PC-3 (cell line): ENCODE results near the gene ULBP3. TPM values are rescaled to one million over a fixed set of nuclear protein-coding genes. Genes with fewer than 3 reads are reported as not detected.
"Not testable (repeated sequence)": the region's sequence is repeated elsewhere in the genome, so short reads cannot be mapped to it uniquely, and the experiment has no call there.

Source experiments
- ATAC-seq: fragments of 200-7000 bp; cut with Tn5 transposase; 2 replicates; pipeline ENCODE4 v1.9.1; 2020; ENCODE audit warnings: mild to moderate bottlenecking, moderate library complexity
- BruUV-seq: library from RNA; stranded (reverse); fragments of 400-500 nt; replicated peaks from 2 replicates; lab custom pipeline; 2021; lab: Mats Ljungman, UMichigan
- CTCF ChIA-PET: fragments of 300-600 bp; sonication (Branson Sonifier 250); formaldehyde crosslinking; loops from one replicate; lab custom pipeline; 2022; ENCODE audit warnings: antibody characterized with exemption; lab: Charles Lee
- POLR2A ChIA-PET: fragments of 300-600 bp; sonication (Branson Sonifier 250); formaldehyde crosslinking; loops from one replicate; lab custom pipeline; 2022; ENCODE audit warnings: antibody characterized with exemption; ENCODE audit not compliant: unreplicated experiment; lab: Charles Lee
- DNase-seq: peaks from one replicate; pipeline ENCODE4 v3.0.0-alpha.2; 2015
- H2AFZ ChIP-seq: fragments of 300-600 bp; sonication (generic); 2 replicates; pipeline ENCODE4 v1.6.0; 2016; ENCODE audit warnings: antibody characterized with exemption, low read length
- H3F3A ChIP-seq: fragments of 300-600 bp; sonication (generic); one replicate; pipeline ENCODE4 v1.6.0; 2017; ENCODE audit warnings: antibody characterized with exemption, low read length, control low read depth, mild to moderate bottlenecking; ENCODE audit not compliant: unreplicated experiment
- H3K27ac ChIP-seq: fragments of 300-600 bp; sonication (generic); 2 replicates; pipeline ENCODE4 v1.5.1; 2016; ENCODE audit warnings: mild to moderate bottlenecking, low read length
- H3K27me3 ChIP-seq: fragments of 300-600 bp; sonication (generic); 2 replicates; pipeline ENCODE4 v1.6.1; 2016; ENCODE audit warnings: low read length, mixed read lengths
- H3K36me3 ChIP-seq: fragments of 300-600 bp; sonication (generic); 2 replicates; pipeline ENCODE4 v1.6.1; 2016; ENCODE audit warnings: low read depth, mixed run types, low read length, mixed read lengths
- H3K4me1 ChIP-seq: fragments of 300-600 bp; sonication (generic); 2 replicates; pipeline ENCODE4 v1.5.1; 2016; ENCODE audit warnings: low read length; ENCODE audit not compliant: insufficient read depth
- H3K4me2 ChIP-seq: fragments of 300-600 bp; sonication (generic); 2 replicates; pipeline ENCODE4 v1.6.0; 2016; ENCODE audit warnings: low read length
- H3K4me3 ChIP-seq: fragments of 300-600 bp; sonication (generic); 2 replicates; pipeline ENCODE4 v1.5.1; 2016; ENCODE audit warnings: mild to moderate bottlenecking, low read length, mixed read lengths
- H3K79me2 ChIP-seq: fragments of 300-600 bp; sonication (generic); 2 replicates; pipeline ENCODE4 v1.6.1; 2017; ENCODE audit warnings: low read length, mixed read lengths
- H3K9ac ChIP-seq: fragments of 300-600 bp; sonication (generic); 2 replicates; pipeline ENCODE4 v1.6.0; 2016; ENCODE audit warnings: mild to moderate bottlenecking, low read length
- H3K9me2 ChIP-seq: fragments of 300-600 bp; sonication (generic); replicated peaks from 2 replicates; pipeline ENCODE4 v1.6.1; 2016; ENCODE audit warnings: mixed run types, low read length, mixed read lengths
- H3K9me3 ChIP-seq: fragments of 300-600 bp; sonication (generic); 2 replicates; pipeline ENCODE4 v1.6.1; 2016; ENCODE audit warnings: low read length, mixed read lengths
- H4K20me1 ChIP-seq: fragments of 300-600 bp; sonication (generic); 2 replicates; pipeline ENCODE4 v1.6.1; 2016; ENCODE audit warnings: low read length, mixed read lengths
- CTCF ChIP-seq: fragments of 300-600 bp; sonication (generic); conservative IDR thresholded peaks from 2 replicates; pipeline ENCODE4 v1.5.1; 2017; ENCODE audit warnings: antibody characterized with exemption, low read depth, mild to moderate bottlenecking, low read length
- EZH2 ChIP-seq: fragments of 300-600 bp; sonication (generic); IDR thresholded peaks from one replicate; pipeline ENCODE4 v1.6.1; 2017; ENCODE audit warnings: antibody characterized with exemption, mild to moderate bottlenecking, low read length; ENCODE audit not compliant: unreplicated experiment
- EZH2phosphoT487 ChIP-seq: fragments of 300-600 bp; sonication (generic); IDR thresholded peaks from 2 replicates; pipeline ENCODE4 v1.6.1; 2018; ENCODE audit warnings: mild to moderate bottlenecking, antibody characterized with exemption, low read length, borderline replicate concordance
- intact Hi-C: fragments of 100-400 bp; cut with micrococcal nuclease; formaldehyde crosslinking; loops from 2 replicates; pipeline ENCODE4 v1.9.0; 2023
- total RNA-seq: library from RNA; depleted of rRNA; stranded (reverse); fragments of >200 nt; gene quantifications from 2 replicates; pipeline ENCODE4 v1.2.3, GENCODE V29; 2014

ULBP3 gene
- total RNA-seq, 1 experiment from 2014 or later, result 20.5 TPM

GRCh38 chr6:150016324-150017185, 52.4 kb downstream of the ULBP3 start:
- no peak overlapping the region for H3K4me2 ChIP-seq
- intact Hi-C loops, result loop anchor here (1.0 to 10.0 kb wide), 4 partner anchors 82 to 801 kb away; partner anchors contain the start of gene GINM1
- peak; percentile 52; the same call in 1 of the 2 replicates for TF ChIP-seq CTCF
- no peak for TF ChIP-seq EZH2
- no peak for TF ChIP-seq EZH2phosphoT487

GRCh38 chr6:150015281-150016001, 53.5 kb downstream of the ULBP3 start:
- H3K9ac ChIP-seq, POLR2A ChIA-PET, H4K20me1 ChIP-seq, H3K27me3 ChIP-seq, H3K4me1 ChIP-seq, H3K27ac ChIP-seq, BruUV-seq, CTCF ChIA-PET, H3F3A ChIP-seq, H3K9me2 ChIP-seq, DNase-seq, H3K36me3 ChIP-seq, H3K9me3 ChIP-seq, H3K79me2 ChIP-seq: not testable (repeated sequence)
- Histone ChIP-seq H3K4me3 (peak overlapping the region; percentile 44), H3K4me2 (peak overlapping the region; percentile 62), H2AFZ (peak overlapping the region; percentile 57)
- ATAC-seq, result peak; percentile 58
- intact Hi-C loops, result loop anchor here (5.0 to 10.0 kb wide), 3 partner anchors 291 to 802 kb away; partner anchors contain the start of gene GINM1

More at GRCh38 chr6:150016324-150017185, 52.4 kb downstream of the ULBP3 start:
- BruUV-seq, result no TSS peak
- Histone ChIP-seq H3K4me1 (no peaks in the 10 kb centered on the region), H3K27me3 (no peaks in the 10 kb centered on the region), H3K9ac (no peak overlapping the region), H3K36me3 (no peaks in the 10 kb centered on the region), H3K9me3 (no peaks in the 10 kb centered on the region), H2AFZ (no peak overlapping the region), H3K9me2 (no peaks in the 10 kb centered on the region), H3K79me2 (no peaks in the 10 kb centered on the region), H3K27ac (no peak overlapping the region), H4K20me1 (no peaks in the 10 kb centered on the region), H3K4me3 (no peak overlapping the region), H3F3A (no peaks in the 10 kb centered on the region)
- DNase-seq (peak; percentile 84), ATAC-seq (peak; percentile 79)
- ChIA-PET POLR2A (no interaction called here), CTCF (interaction anchor here (0.5 to 0.6 kb wide), 2 partner anchors 66 to 822 kb away, joined by 3 to 4 read pairs; no protein-coding TSS in a partner anchor)

GRCh38 chr6:150014623-150015280, 54.2 kb downstream of the ULBP3 start:
- H3K9ac ChIP-seq, POLR2A ChIA-PET, ATAC-seq, H3K79me2 ChIP-seq, H4K20me1 ChIP-seq, BruUV-seq, H3F3A ChIP-seq, DNase-seq, H3K36me3 ChIP-seq, H3K9me2 ChIP-seq, H3K4me1 ChIP-seq, H3K9me3 ChIP-seq, H3K27me3 ChIP-seq, CTCF ChIA-PET, H3K27ac ChIP-seq: not testable (repeated sequence)
- Histone ChIP-seq H2AFZ (peak overlapping the region; percentile 57), H3K4me3 (peak overlapping the region; percentile 44), H3K4me2 (peak overlapping the region; percentile 62)
- intact Hi-C loops, result loop anchor here (5.0 to 10.0 kb wide), 3 partner anchors 290 to 803 kb away; partner anchors contain the start of gene GINM1

GRCh38 chr6:150013785-150014622, 54.9 kb downstream of the ULBP3 start:
- intact Hi-C loops, result loop anchor here (10.0 kb wide), 1 partner anchor 289 kb away; no protein-coding TSS in a partner anchor
- BruUV-seq, result not testable (repeated sequence)

More at GRCh38 chr6:150013785-150014622, 54.9 kb downstream of the ULBP3 start:
- H3K27me3 ChIP-seq, H2AFZ ChIP-seq, H3K4me2 ChIP-seq, H3K9ac ChIP-seq, CTCF ChIA-PET, H3K4me1 ChIP-seq, H3K79me2 ChIP-seq, H3K9me2 ChIP-seq, H3K4me3 ChIP-seq, H3K27ac ChIP-seq, H4K20me1 ChIP-seq, H3F3A ChIP-seq, H3K36me3 ChIP-seq, DNase-seq, ATAC-seq, POLR2A ChIA-PET, H3K9me3 ChIP-seq: not testable (repeated sequence)
